Tibial nerve (tissue), 4 donors: ENCODE data around the gene NAT8L. TPM values are rescaled to one million over a fixed set of nuclear protein-coding genes. Genes with fewer than 3 reads are reported as not detected.

Experiments
- DNase-seq, 2 donors: peaks; one replicate each; pipeline ENCODE4 v3.0.0-alpha.2; 2019; ENCODE audit warnings: low spot score in 2 of 2
- H3K27ac ChIP-seq, 4 donors: fragments of 200-600 bp; sonication (generic) in 3 of 4; one replicate each; pipeline ENCODE4 v1.5.1; 2017 to 2019; ENCODE audit warnings: mild to moderate bottlenecking in 1 of 4
- H3K27me3 ChIP-seq, 2 donors: fragments of 200-600 bp; sonication (generic) in 1 of 2; one replicate each; pipeline versions ENCODE4 v1.5.1 to v1.6.0; 2017 to 2019
- H3K36me3 ChIP-seq, 3 donors: fragments of 200-600 bp; sonication (generic); one replicate each; pipeline ENCODE4 v1.5.1; 2018 to 2019
- H3K4me1 ChIP-seq, 4 donors: fragments of 200-600 bp; sonication (generic) in 3 of 4; one replicate each; pipeline ENCODE4 v1.5.1; 2017 to 2019
- H3K4me3 ChIP-seq, 4 donors: fragments of 200-600 bp; sonication (generic) in 3 of 4; one replicate each; pipeline ENCODE4 v1.5.1; 2017 to 2019; ENCODE audit warnings: mild to moderate bottlenecking in 1 of 4, moderate library complexity in 1 of 4
- H3K9me3 ChIP-seq, 4 donors: fragments of 200-600 bp; sonication (generic) in 3 of 4; one replicate each; pipeline ENCODE4 v1.5.1; 2017 to 2019
- CTCF ChIP-seq, 5 experiments: fragments of 200-600 bp in 3 of 5; fragments of 450-650 bp in 2 of 5; sonication (generic) in 3 of 5; IDR thresholded peaks; one replicate each; pipeline ENCODE4 v1.5.1; 2016 to 2019; ENCODE audit warnings: antibody characterized with exemption in 5 of 5, mild to moderate bottlenecking in 3 of 5, moderate library complexity in 2 of 5
- EP300 ChIP-seq, 2 donors: sonication (generic); formaldehyde crosslinking; IDR thresholded peaks; one replicate each; pipeline ENCODE4 v1.6.1; 2017; ENCODE audit warnings: antibody characterized with exemption in 2 of 2, mild to moderate bottlenecking in 1 of 2
- POLR2A ChIP-seq, 2 donors: fragments of 450-650 bp; IDR thresholded peaks; one replicate each; pipeline ENCODE4 v1.6.1; 2017; ENCODE audit warnings: antibody characterized with exemption in 2 of 2, mild to moderate bottlenecking in 2 of 2, moderate library complexity in 2 of 2
- WGBS, 2 donors: methylation state at CpG; one replicate each; pipeline ENCODE4 v1.1.5; 2018; 5-methylcytosine and 5-hydroxymethylcytosine counted together
- total RNA-seq, 4 donors: library from RNA; depleted of rRNA; stranded (reverse); fragments of >200 nt; gene quantifications; one replicate each; pipeline ENCODE4 v1.1.0, GENCODE V29; 2016

The NAT8L gene
- total RNA-seq, 4 donors from 2014 or later = 1.8 to 11.1 (median 5.6) TPM

- Histone ChIP-seq H3K4me3 (peak overlapping the region; percentile 16 to 75 (median 63)), H3K27me3 (peaks cover 0 to 83% of the 10 kb centered on the region in 2 donors), H3K27ac (no peak overlapping the region), H3K9me3 (peaks cover 0 to 7% (median 0%) of the 10 kb centered on the region in 4 donors), H3K36me3 (peaks cover 0 to 10% (median 0%) of the 10 kb centered on the region in 3 donors), H3K4me1 (peaks cover 0 to 26% (median 19%) of the 10 kb centered on the region in 4 donors)
- WGBS, 2 donors = 2 to 19% methylated on average over 20 to 24 of the region's 91 CpGs
- no peak for TF ChIP-seq POLR2A (IDR thresholded peaks at IDR 0.05)
- TF ChIP-seq EP300 (IDR thresholded peaks at IDR 0.05) = no peak
- TF ChIP-seq CTCF (IDR thresholded peaks at IDR 0.05) = no peak
- no peak for DNase-seq
Measured at GRCh38 chr4:2040391-2041238, 18.5 kb upstream of the NAT8L start.

GRCh38 chr4:2041239-2042130 is 17.6 kb upstream of the NAT8L start:
- 2% methylated on average over 18 to 42 of the region's 94 CpGs for WGBS, 2 donors
- Histone ChIP-seq H3K27me3 (peaks cover 0 to 79% of the 10 kb centered on the region in 2 donors), H3K9me3 (peaks cover 0 to 7% (median 0%) of the 10 kb centered on the region in 4 donors), H3K4me1 (peaks cover 0 to 26% (median 19%) of the 10 kb centered on the region in 4 donors), H3K4me3 (peak overlapping the region; percentile 59 to 75 (median 68)), H3K36me3 (peaks cover 0 to 10% (median 0%) of the 10 kb centered on the region in 3 donors), H3K27ac (no peak overlapping the region)
- TF ChIP-seq EP300 (IDR thresholded peaks at IDR 0.05) = no peak
- TF ChIP-seq CTCF (IDR thresholded peaks at IDR 0.05) = no peak
- no peak for TF ChIP-seq POLR2A (IDR thresholded peaks at IDR 0.05)
- peak; percentile 25 to 46 for DNase-seq

GRCh38 chr4:2042204-2042946 is 16.8 kb upstream of the NAT8L start:
- H3K36me3 ChIP-seq = peaks cover 0 to 10% (median 0%) of the 10 kb centered on the region in 3 donors
- peak overlapping the region; percentile 59 to 75 (median 68) for H3K4me3 ChIP-seq
- H3K4me1 ChIP-seq = peaks cover 0 to 34% (median 19%) of the 10 kb centered on the region in 4 donors
- no peak for TF ChIP-seq CTCF (IDR thresholded peaks at IDR 0.05)
- no peak for TF ChIP-seq EP300 (IDR thresholded peaks at IDR 0.05)
- no peak for TF ChIP-seq POLR2A (IDR thresholded peaks at IDR 0.05)
- WGBS, 2 donors = 2 to 3% methylated on average over 23 to 56 of the region's 80 CpGs
- no peak for DNase-seq
- peaks cover 0 to 82% of the 10 kb centered on the region in 2 donors for H3K27me3 ChIP-seq
- H3K9me3 ChIP-seq = peaks cover 0 to 7% (median 0%) of the 10 kb centered on the region in 4 donors
- no peak overlapping the region for H3K27ac ChIP-seq

GRCh38 chr4:2042947-2043395 is 16.2 kb upstream of the NAT8L start:
- Histone ChIP-seq H3K27me3 (peaks cover 0 to 88% of the 10 kb centered on the region in 2 donors), H3K4me3 (peak overlapping the region in 1 of 4 donors; percentile 67), H3K27ac (no peak overlapping the region), H3K9me3 (peaks cover 0 to 7% (median 0%) of the 10 kb centered on the region in 4 donors), H3K36me3 (peaks cover 0 to 10% (median 0%) of the 10 kb centered on the region in 3 donors), H3K4me1 (peaks cover 0 to 34% (median 19%) of the 10 kb centered on the region in 4 donors)
- DNase-seq = no peak
- 87 to 90% methylated on average over 8 of the region's 8 CpGs for WGBS, 2 donors
- TF ChIP-seq POLR2A (IDR thresholded peaks at IDR 0.05) = no peak
- no peak for TF ChIP-seq CTCF (IDR thresholded peaks at IDR 0.05)
- no peak for TF ChIP-seq EP300 (IDR thresholded peaks at IDR 0.05)
